ENCODE measurements around the gene CDH13.

CDH13 gene

DNA sequence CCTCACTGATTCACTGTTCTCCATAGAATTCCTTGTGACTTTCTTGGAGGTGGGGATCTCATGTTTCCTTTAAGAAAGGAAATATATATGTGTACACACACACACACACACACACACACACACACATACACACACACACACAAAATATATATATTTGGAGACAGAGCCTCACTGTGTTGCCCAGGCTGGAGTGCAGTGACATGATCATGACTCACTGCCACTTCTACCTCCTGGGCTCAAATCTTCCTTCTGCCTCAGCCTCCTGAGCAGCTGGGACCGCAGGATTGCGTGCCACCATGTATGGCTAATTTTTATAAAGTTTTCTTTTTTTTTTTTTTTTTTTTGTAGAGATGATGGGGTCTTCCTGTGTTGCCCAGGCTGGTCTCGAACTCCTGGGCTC lies 45.9 kb downstream of the CDH13 start:
- TF ChIP-seq, protein P1, sequence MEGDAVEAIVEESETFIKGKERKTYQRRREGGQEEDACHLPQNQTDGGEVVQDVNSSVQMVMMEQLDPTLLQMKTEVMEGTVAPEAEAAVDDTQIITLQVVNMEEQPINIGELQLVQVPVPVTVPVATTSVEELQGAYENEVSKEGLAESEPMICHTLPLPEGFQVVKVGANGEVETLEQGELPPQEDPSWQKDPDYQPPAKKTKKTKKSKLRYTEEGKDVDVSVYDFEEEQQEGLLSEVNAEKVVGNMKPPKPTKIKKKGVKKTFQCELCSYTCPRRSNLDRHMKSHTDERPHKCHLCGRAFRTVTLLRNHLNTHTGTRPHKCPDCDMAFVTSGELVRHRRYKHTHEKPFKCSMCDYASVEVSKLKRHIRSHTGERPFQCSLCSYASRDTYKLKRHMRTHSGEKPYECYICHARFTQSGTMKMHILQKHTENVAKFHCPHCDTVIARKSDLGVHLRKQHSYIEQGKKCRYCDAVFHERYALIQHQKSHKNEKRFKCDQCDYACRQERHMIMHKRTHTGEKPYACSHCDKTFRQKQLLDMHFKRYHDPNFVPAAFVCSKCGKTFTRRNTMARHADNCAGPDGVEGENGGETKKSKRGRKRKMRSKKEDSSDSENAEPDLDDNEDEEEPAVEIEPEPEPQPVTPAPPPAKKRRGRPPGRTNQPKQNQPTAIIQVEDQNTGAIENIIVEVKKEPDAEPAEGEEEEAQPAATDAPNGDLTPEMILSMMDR (IDR thresholded peaks at IDR 0.05; ENCODE audit: low read depth, low read length), result no peak
- TF ChIP-seq EZH2phosphoT487 (IDR thresholded peaks at IDR 0.05; ENCODE audit: low read depth), result no peak
- no peaks in the 10 kb centered on the region for H4K20me1 ChIP-seq (ENCODE audit: insufficient read depth, low read length)
- H3K27me3 ChIP-seq (ENCODE audit: low read depth, low read length), result peaks cover 41% of the 10 kb centered on the region
- H3K4me1 ChIP-seq (ENCODE audit: low read length), result no peaks in the 10 kb centered on the region
- H3K9me3 ChIP-seq (ENCODE audit: insufficient read depth, low read length), result no peaks in the 10 kb centered on the region
- H3K9ac ChIP-seq (ENCODE audit: low read length), result no peak overlapping the region
- no peaks in the 10 kb centered on the region for H3K36me3 ChIP-seq (replicated peaks; ENCODE audit: low read depth, low read length)
- no peak overlapping the region for H3K4me2 ChIP-seq (ENCODE audit: low read length)
- H3K27ac ChIP-seq (ENCODE audit: low read length), result no peak overlapping the region
- no peaks in the 10 kb centered on the region for H3K79me2 ChIP-seq (ENCODE audit: low read length)
- no peak overlapping the region for H3K4me3 ChIP-seq (ENCODE audit: low read length)
- H2AFZ ChIP-seq (ENCODE audit: low read depth, low read length), result no peak overlapping the region

DNA sequence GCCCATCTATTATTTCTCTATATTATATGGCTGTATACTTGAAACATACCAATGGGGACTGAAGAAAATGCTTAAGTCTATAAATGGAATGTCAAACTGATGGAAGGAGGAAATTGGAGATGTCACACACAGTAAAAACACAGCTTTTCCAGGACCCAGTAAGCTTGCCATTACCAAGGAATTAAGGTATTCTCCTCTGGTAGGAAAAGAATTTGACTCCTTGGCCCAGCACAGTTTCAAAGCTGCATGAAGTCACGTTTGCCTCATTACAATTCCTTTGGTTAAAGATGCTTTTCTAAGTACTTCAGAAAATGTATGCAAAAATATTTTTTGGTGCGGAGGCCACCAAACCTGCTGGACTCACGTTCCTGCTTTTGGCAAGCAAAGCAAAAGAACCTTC lies 48.5 kb downstream of the CDH13 start:
- no peaks in the 10 kb centered on the region for H3K9me3 ChIP-seq (ENCODE audit: insufficient read depth, low read length)
- H3K4me3 ChIP-seq (ENCODE audit: low read length), result no peak overlapping the region
- no peaks in the 10 kb centered on the region for H3K4me1 ChIP-seq (ENCODE audit: low read length)
- H3K9ac ChIP-seq (ENCODE audit: low read length), result no peak overlapping the region
- no peak overlapping the region for H2AFZ ChIP-seq (ENCODE audit: low read depth, low read length)
- H3K79me2 ChIP-seq (ENCODE audit: low read length), result no peaks in the 10 kb centered on the region
- H3K36me3 ChIP-seq (replicated peaks; ENCODE audit: low read depth, low read length), result no peaks in the 10 kb centered on the region
- H4K20me1 ChIP-seq (ENCODE audit: insufficient read depth, low read length), result no peaks in the 10 kb centered on the region
- TF ChIP-seq, protein P1 (IDR thresholded peaks at IDR 0.05; ENCODE audit: low read depth, low read length), result no peak
- TF ChIP-seq EZH2phosphoT487 (IDR thresholded peaks at IDR 0.05; ENCODE audit: low read depth), result no peak
- no peak overlapping the region for H3K4me2 ChIP-seq (ENCODE audit: low read length)
- H3K27ac ChIP-seq (ENCODE audit: low read length), result no peak overlapping the region
- peaks cover 34% of the 10 kb centered on the region for H3K27me3 ChIP-seq (ENCODE audit: low read depth, low read length)

DNA sequence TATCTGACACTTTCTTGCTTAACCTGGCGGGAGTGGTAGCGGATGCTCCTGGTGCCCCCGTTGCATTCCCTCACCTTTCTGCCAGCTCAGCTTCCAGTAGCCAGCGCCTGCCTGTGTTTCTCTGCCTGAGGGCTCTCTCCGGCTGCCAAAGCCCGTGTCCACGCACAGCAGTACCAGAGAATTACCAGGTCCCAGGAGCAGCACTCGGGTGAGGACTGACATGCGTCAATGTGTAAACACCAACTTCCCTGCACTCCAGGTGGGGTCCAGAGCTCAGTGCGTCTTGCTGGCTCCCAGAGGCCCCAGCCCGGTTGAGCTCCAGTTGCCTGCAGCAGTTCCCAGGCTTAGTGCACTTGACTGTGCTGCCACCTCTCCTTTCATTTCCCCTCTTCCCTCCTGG lies 54.8 kb downstream of the CDH13 start:
- no peaks in the 10 kb centered on the region for H3K36me3 ChIP-seq (replicated peaks; ENCODE audit: low read depth, low read length)

DNA sequence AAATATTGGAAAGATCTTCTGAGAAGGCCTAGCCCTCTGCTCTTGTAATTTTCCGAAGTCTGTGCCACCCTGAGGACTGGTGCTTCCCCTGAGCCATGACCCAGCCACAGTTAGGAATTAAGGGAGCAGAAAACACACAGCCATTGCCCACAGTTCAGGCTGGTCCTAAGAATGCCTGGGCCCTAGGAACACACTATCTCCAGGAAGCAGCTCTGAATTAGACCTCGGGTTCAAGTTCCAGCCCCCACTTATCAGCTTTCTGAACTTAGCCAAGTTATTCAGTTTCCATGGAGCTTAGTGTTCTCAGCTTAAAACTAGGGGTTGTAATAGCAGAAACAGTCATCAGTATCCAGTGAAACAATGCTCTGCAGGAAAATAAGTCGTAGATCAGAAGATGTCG lies 56.0 kb downstream of the CDH13 start:
- Histone ChIP-seq H3K27ac (ENCODE audit: low read length) (no peak overlapping the region), H3K4me2 (ENCODE audit: low read length) (no peak overlapping the region), H3K36me3 (replicated peaks; ENCODE audit: low read depth, low read length) (no peaks in the 10 kb centered on the region), H3K9me3 (ENCODE audit: insufficient read depth, low read length) (no peaks in the 10 kb centered on the region), H3K9ac (ENCODE audit: low read length) (no peak overlapping the region), H2AFZ (ENCODE audit: low read depth, low read length) (no peak overlapping the region), H4K20me1 (ENCODE audit: insufficient read depth, low read length) (no peaks in the 10 kb centered on the region), H3K4me3 (ENCODE audit: low read length) (no peak overlapping the region), H3K27me3 (ENCODE audit: low read depth, low read length) (peaks cover 9% of the 10 kb centered on the region; the same call in 1 of the 2 replicates), H3K79me2 (ENCODE audit: low read length) (no peaks in the 10 kb centered on the region), H3K4me1 (ENCODE audit: low read length) (no peaks in the 10 kb centered on the region)
- no peak for TF ChIP-seq EZH2phosphoT487 (IDR thresholded peaks at IDR 0.05; ENCODE audit: low read depth)
- TF ChIP-seq, protein P1 (IDR thresholded peaks at IDR 0.05; ENCODE audit: low read depth, low read length), result no peak

More for the DNA sequence above, 54.8 kb downstream of the CDH13 start:
- Histone ChIP-seq H3K4me3 (ENCODE audit: low read length) (no peak overlapping the region), H2AFZ (ENCODE audit: low read depth, low read length) (no peak overlapping the region), H3K9me3 (ENCODE audit: insufficient read depth, low read length) (no peaks in the 10 kb centered on the region), H4K20me1 (ENCODE audit: insufficient read depth, low read length) (no peaks in the 10 kb centered on the region), H3K4me1 (ENCODE audit: low read length) (no peaks in the 10 kb centered on the region), H3K27ac (ENCODE audit: low read length) (no peak overlapping the region), H3K79me2 (ENCODE audit: low read length) (no peaks in the 10 kb centered on the region), H3K9ac (ENCODE audit: low read length) (no peak overlapping the region), H3K4me2 (ENCODE audit: low read length) (no peak overlapping the region), H3K27me3 (ENCODE audit: low read depth, low read length) (peaks cover 14% of the 10 kb centered on the region; the same call in 1 of the 2 replicates)
- no peak for TF ChIP-seq EZH2phosphoT487 (IDR thresholded peaks at IDR 0.05; ENCODE audit: low read depth)
- TF ChIP-seq, protein P1 (IDR thresholded peaks at IDR 0.05; ENCODE audit: low read depth, low read length), result no peak

Measured in OCI-LY3 (cell line).